Measurements from ENCODE around the gene MRPL43. TPM values are rescaled to one million over a fixed set of nuclear protein-coding genes. Genes with fewer than 3 reads are reported as not detected.
"Not testable (repeated sequence)": the region's sequence is repeated elsewhere in the genome, so short reads cannot be mapped to it uniquely, and the experiment has no call there.

The MRPL43 gene
- total and polyA plus RNA-seq, 10 donors, result 38.3 to 92.4 (median 51.0) TPM

GRCh38 chr10:100978901-100979195, 8.4 kb downstream of the MRPL43 start:
- no peak overlapping the region for H3K27ac ChIP-seq
- H3K36me3 ChIP-seq, result peaks cover 0 to 65% (median 28%) of the 10 kb centered on the region in 6 donors
- H3K4me3 ChIP-seq, result no peak overlapping the region
- no peaks in the 10 kb centered on the region for H3K4me1 ChIP-seq
- TF ChIP-seq POLR2AphosphoS5 (IDR thresholded peaks at IDR 0.05), result peak in 1 of 3 donors; percentile 51
- TF ChIP-seq POLR2A (IDR thresholded peaks at IDR 0.05), result no peak
- no peak for TF ChIP-seq CTCF (IDR thresholded peaks at IDR 0.05 in 8 of 11, conservative IDR thresholded peaks at IDR 0.05 in 3 of 11)
- intact Hi-C loops (cut with DNase I; ENCODE audit: low total_unique reads), result no loop called here
- H3K9me3 ChIP-seq, result no peaks in the 10 kb centered on the region
- WGBS, 5 donors, result 81 to 93% (median 86%) methylated on average over 3 to 10 of the region's 10 CpGs
- DNase-seq, result peak; percentile 69
- no peaks in the 10 kb centered on the region for H3K27me3 ChIP-seq (replicated peaks in 1 of 7)

GRCh38 chr10:100978121-100978900, 9.0 kb downstream of the MRPL43 start:
- DNase-seq, result peak; percentile 42
- 88 to 91% (median 90%) methylated on average over 13 of the region's 13 CpGs for WGBS, 5 donors

GRCh38 chr10:100977436-100977835, 9.9 kb downstream of the MRPL43 start:
- Histone ChIP-seq H3K4me1 (no peaks in the 10 kb centered on the region), H3K27me3 (replicated peaks in 1 of 7) (no peaks in the 10 kb centered on the region), H3K27ac (no peak overlapping the region), H3K36me3 (peaks cover 0 to 51% (median 21%) of the 10 kb centered on the region in 6 donors), H3K9me3 (no peaks in the 10 kb centered on the region), H3K4me3 (no peak overlapping the region)
- WGBS, 5 donors, result 85 to 91% (median 86%) methylated on average over 5 to 6 of the region's 6 CpGs
- intact Hi-C loops (cut with DNase I; ENCODE audit: low total_unique reads), result no loop called here
- no peak for TF ChIP-seq CTCF (IDR thresholded peaks at IDR 0.05 in 8 of 11, conservative IDR thresholded peaks at IDR 0.05 in 3 of 11)
- no peak for TF ChIP-seq POLR2A (IDR thresholded peaks at IDR 0.05)
- no peak for TF ChIP-seq POLR2AphosphoS5 (IDR thresholded peaks at IDR 0.05)
- DNase-seq, result peak; percentile 45

More at GRCh38 chr10:100978121-100978900, 9.0 kb downstream of the MRPL43 start:
- H3K9me3 ChIP-seq, result no peaks in the 10 kb centered on the region
- intact Hi-C loops (cut with DNase I; ENCODE audit: low total_unique reads), result no loop called here
- H3K36me3 ChIP-seq, result peaks cover 0 to 60% (median 24%) of the 10 kb centered on the region in 6 donors
- no peak overlapping the region for H3K27ac ChIP-seq
- no peak overlapping the region for H3K4me3 ChIP-seq
- TF ChIP-seq POLR2A (IDR thresholded peaks at IDR 0.05) (no peak), CTCF (IDR thresholded peaks at IDR 0.05 in 8 of 11, conservative IDR thresholded peaks at IDR 0.05 in 3 of 11) (no peak), POLR2AphosphoS5 (IDR thresholded peaks at IDR 0.05) (no peak)
- no peaks in the 10 kb centered on the region for H3K27me3 ChIP-seq (replicated peaks in 1 of 7)
- no peaks in the 10 kb centered on the region for H3K4me1 ChIP-seq

- Histone ChIP-seq H3K4me3 (no peak overlapping the region), H3K9me3 (no peaks in the 10 kb centered on the region), H3K27ac (no peak overlapping the region), H3K36me3 (peaks cover 0 to 46% (median 21%) of the 10 kb centered on the region in 6 donors), H3K4me1 (no peaks in the 10 kb centered on the region), H3K27me3 (replicated peaks in 1 of 7) (no peaks in the 10 kb centered on the region)
- 84 to 93% (median 89%) methylated on average over 3 of the region's 3 CpGs for WGBS, 5 donors
- DNase-seq, result no peak
- TF ChIP-seq CTCF (IDR thresholded peaks at IDR 0.05 in 8 of 11, conservative IDR thresholded peaks at IDR 0.05 in 3 of 11) (no peak), POLR2AphosphoS5 (IDR thresholded peaks at IDR 0.05) (no peak), POLR2A (IDR thresholded peaks at IDR 0.05) (no peak)
- intact Hi-C loops (cut with DNase I; ENCODE audit: low total_unique reads), result no loop called here
These were observed 10.4 kb downstream of the MRPL43 start for GRCh38 chr10:100976906-100977305.

GRCh38 chr10:100975397-100975796, 11.9 kb downstream of the MRPL43 start:
- H3K36me3 ChIP-seq, result peaks cover 0 to 31% (median 12%) of the 10 kb centered on the region in 6 donors
- DNase-seq; H3K4me1 ChIP-seq; intact Hi-C loops (cut with DNase I; ENCODE audit: low total_unique reads); H3K9me3 ChIP-seq; H3K27me3 ChIP-seq (replicated peaks in 1 of 7); H3K27ac ChIP-seq; H3K4me3 ChIP-seq: not testable (repeated sequence)
- WGBS, 5 donors, result 79 to 89% (median 86%) methylated on average over 8 of the region's 8 CpGs
